Calu3 (cell line): Measurements from ENCODE around the gene CLCNKA. TPM values are rescaled to one million over a fixed set of nuclear protein-coding genes. Genes with fewer than 3 reads are reported as not detected.
"Not testable (repeated sequence)": the region's sequence is repeated elsewhere in the genome, so short reads cannot be mapped to it uniquely, and the experiment has no call there.

ENCODE experiments used
- BruUV-seq: library from RNA; stranded (reverse); fragments of 400-500 nt; replicated peaks from 2 replicates; lab custom pipeline; 2021; lab: Mats Ljungman, UMichigan
- CTCF ChIA-PET: fragments of 300-600 bp; sonication (Branson Sonifier 250); formaldehyde crosslinking; loops from one replicate; lab custom pipeline; 2022; ENCODE audit warnings: antibody characterized with exemption; lab: Charles Lee
- DNase-seq: peaks from one replicate; pipeline ENCODE4 v3.0.0; 2022
- H3K27ac Mint-ChIP-seq: one replicate; pipeline ENCODE4 v1.8.0; 2022; ENCODE audit warnings: mixed read lengths; ENCODE audit not compliant: unreplicated experiment
- H3K27me3 Mint-ChIP-seq: one replicate; pipeline ENCODE4 v1.8.0; 2022; ENCODE audit warnings: mixed read lengths; ENCODE audit not compliant: unreplicated experiment
- H3K36me3 Mint-ChIP-seq: one replicate; pipeline ENCODE4 v1.8.0; 2022; ENCODE audit warnings: mild to moderate bottlenecking, moderate library complexity, mixed read lengths; ENCODE audit not compliant: insufficient read depth, unreplicated experiment
- H3K4me1 Mint-ChIP-seq: one replicate; pipeline ENCODE4 v1.8.0; 2022; ENCODE audit warnings: mild to moderate bottlenecking, low read depth, mixed read lengths; ENCODE audit not compliant: unreplicated experiment
- H3K4me3 Mint-ChIP-seq: one replicate; pipeline ENCODE4 v1.8.0; 2022; ENCODE audit warnings: mild to moderate bottlenecking, low read depth, moderate library complexity, mixed read lengths; ENCODE audit not compliant: unreplicated experiment
- H3K9me3 Mint-ChIP-seq: one replicate; pipeline ENCODE4 v1.8.0; 2022; ENCODE audit warnings: low read depth, mixed read lengths; ENCODE audit not compliant: unreplicated experiment
- intact Hi-C: fragments of 100-400 bp; cut with micrococcal nuclease; formaldehyde crosslinking; loops from one replicate; pipeline ENCODE4 v1.10.0; 2022; ENCODE audit not compliant: unreplicated experiment
- total RNA-seq: library from RNA; stranded (reverse); gene quantifications from 2 replicates; pipeline ENCODE4 v1.2.3, GENCODE V29; 2022
- TF ChIP-seq, protein P1 (sequence below): fragments of 200-600 bp; IDR thresholded peaks from one replicate; pipeline ENCODE4 v1.8.0; 2022; ENCODE audit warnings: antibody characterized with exemption; ENCODE audit not compliant: unreplicated experiment

The CLCNKA gene
- total RNA-seq, 1 experiment from 2014 or later: not detected

DNA sequence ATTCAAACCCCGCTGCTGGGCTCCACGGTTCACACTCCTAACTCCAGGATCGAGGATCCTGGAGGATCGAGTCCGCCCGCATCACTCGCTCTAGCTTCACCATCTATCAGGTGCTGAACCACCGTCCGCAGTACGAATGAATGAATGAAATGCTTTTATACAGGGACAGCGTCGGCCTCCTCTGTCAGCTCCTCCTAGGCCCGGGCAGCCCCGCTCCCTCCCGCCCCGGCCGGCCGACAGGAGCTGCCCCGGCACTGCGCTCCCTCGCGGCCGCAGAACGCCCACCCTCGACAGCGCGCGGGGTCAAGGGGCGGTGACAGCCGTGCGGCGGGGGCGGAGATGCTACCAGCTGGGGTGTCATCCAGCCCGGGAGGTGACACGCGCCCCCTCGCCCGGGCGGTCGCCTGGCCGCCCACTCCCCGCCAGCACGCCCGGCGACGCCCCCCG, 46.5 kb upstream of the CLCNKA start:
- TF ChIP-seq, protein P1, sequence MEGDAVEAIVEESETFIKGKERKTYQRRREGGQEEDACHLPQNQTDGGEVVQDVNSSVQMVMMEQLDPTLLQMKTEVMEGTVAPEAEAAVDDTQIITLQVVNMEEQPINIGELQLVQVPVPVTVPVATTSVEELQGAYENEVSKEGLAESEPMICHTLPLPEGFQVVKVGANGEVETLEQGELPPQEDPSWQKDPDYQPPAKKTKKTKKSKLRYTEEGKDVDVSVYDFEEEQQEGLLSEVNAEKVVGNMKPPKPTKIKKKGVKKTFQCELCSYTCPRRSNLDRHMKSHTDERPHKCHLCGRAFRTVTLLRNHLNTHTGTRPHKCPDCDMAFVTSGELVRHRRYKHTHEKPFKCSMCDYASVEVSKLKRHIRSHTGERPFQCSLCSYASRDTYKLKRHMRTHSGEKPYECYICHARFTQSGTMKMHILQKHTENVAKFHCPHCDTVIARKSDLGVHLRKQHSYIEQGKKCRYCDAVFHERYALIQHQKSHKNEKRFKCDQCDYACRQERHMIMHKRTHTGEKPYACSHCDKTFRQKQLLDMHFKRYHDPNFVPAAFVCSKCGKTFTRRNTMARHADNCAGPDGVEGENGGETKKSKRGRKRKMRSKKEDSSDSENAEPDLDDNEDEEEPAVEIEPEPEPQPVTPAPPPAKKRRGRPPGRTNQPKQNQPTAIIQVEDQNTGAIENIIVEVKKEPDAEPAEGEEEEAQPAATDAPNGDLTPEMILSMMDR: no peak
- intact Hi-C loops: no loop called here
- Mint-ChIP-seq H3K9me3 (peaks cover 2% of the 10 kb centered on the region), H3K36me3 (peaks cover 21% of the 10 kb centered on the region), H3K27me3 (no peaks in the 10 kb centered on the region), H3K4me1 (peaks cover 17% of the 10 kb centered on the region), H3K27ac (peak overlapping the region; percentile 60), H3K4me3 (peak overlapping the region; percentile 72)
- no TSS peak for BruUV-seq
- CTCF ChIA-PET: interaction anchor here (0.7 kb wide), 1 partner anchor 128 kb away, joined by 4 read pairs; the partner anchor contains the start of gene SPEN
- peak; percentile 35 for DNase-seq

DNA sequence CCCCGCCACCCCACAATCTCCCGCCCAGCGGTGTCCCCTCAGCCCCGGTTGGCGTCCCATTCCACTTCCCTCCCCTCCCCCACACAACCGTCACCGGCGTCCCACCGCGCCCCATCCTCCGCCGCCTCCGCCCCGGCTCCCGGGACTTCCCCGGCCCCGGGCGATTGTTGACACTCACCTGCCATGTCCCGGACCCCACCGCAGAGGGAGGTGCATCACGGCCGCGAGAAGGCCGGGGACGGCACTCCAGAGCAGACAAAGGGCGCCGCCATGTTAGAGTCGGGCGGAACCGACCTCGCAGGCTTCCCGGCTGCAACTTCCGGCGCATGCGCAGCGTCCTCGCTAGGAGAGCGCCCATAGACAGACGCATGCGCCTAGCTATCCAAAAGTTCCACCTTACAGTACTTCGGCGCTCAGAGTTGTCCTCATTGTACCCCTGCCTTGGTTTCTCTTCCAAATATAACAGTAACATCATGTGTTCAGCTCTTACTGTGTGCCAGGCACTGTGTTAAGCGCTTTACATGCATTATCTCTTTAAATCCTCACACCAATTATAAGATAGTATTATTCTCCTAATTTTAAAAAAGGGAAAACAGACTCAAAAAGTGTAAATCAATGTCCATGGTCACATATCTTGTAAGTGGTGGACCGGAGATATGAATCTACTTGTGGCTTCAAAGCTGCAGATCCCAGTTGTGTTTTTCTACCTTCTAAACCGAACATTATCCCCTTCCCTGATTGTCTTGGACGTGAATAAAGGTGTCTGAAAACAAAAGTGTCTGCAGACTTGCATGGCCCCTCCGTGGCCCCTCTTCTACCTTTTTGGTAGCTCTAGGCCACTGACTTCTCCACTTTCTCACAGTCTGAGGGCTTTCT, 45.8 kb upstream of the CLCNKA start, which contains the start of gene ZBTB17:
TSS of gene ZBTB17 (minus strand) at position 297 of the 876 bp plus-strand sequence. CDS start 27,606 bp downstream, outside the sequence.
- intact Hi-C loops: no loop called here
- Mint-ChIP-seq H3K4me1 (peaks cover 17% of the 10 kb centered on the region), H3K9me3 (peaks cover 2% of the 10 kb centered on the region), H3K27me3 (no peaks in the 10 kb centered on the region), H3K27ac (peak within 1 kb of the TSS; percentile 60), H3K36me3 (peaks cover 17% of the 10 kb centered on the region), H3K4me3 (peak within 1 kb of the TSS; percentile 72)
- CTCF ChIA-PET: interaction anchor here (0.8 to 1.3 kb wide), 2 partner anchors 10 to 26 kb away, joined by 3 to 6 read pairs; no protein-coding TSS in a partner anchor
- BruUV-seq: no TSS peak
- TF ChIP-seq, protein P1: no peak
- DNase-seq: peak; percentile 87

DNA sequence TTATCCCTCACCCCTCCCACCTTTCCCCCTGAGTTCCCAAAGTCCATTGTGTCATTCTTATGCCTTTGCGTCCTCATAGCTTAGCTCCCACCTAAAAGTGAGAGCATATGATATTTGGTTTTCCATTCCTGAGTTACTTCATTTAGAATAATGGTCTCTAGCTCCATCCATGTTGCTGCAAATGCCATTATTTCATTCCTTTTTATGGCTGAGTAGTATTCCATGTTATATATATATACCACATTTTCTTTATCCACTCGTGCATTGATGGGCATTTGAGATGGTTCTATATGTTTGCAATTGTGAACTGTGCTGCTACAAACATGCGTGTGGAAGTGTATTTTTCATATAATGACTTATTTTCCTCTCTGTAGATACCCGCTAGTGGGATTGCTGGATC, 43.9 kb upstream of the CLCNKA start:
- H3K4me3 Mint-ChIP-seq: not testable (repeated sequence)

DNA sequence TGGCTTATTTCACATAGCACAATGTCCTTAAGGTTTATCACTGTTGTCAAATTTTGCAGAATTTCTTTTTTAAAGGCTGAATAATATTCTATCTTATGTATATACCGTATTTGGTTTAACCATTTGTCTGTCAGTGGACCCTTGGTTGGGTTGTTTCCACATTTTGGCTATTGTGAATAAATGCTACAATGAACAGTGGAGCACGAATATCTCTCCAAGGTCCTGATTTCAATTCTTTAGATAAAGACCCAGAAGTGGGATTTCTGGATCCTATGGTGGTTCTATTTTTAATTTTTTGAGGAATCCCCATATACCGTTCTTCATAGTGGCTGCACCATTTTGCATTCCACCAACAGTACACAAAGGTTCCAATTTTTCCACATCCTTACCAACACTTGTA, 40.2 kb upstream of the CLCNKA start:
- TF ChIP-seq, protein P1: no peak
- intact Hi-C loops: no loop called here
- no peak overlapping the region for H3K27ac Mint-ChIP-seq
- H3K9me3 Mint-ChIP-seq: peaks cover 3% of the 10 kb centered on the region
- peaks cover 3% of the 10 kb centered on the region for H3K4me1 Mint-ChIP-seq
- no peak overlapping the region for H3K4me3 Mint-ChIP-seq
- DNase-seq: no peak
- H3K36me3 Mint-ChIP-seq: peaks cover under 1% of the 10 kb centered on the region
- no TSS peak for BruUV-seq
- CTCF ChIA-PET: interaction anchor here (0.7 kb wide), 1 partner anchor 508 kb away, joined by 3 read pairs; no protein-coding TSS in a partner anchor
- no peaks in the 10 kb centered on the region for H3K27me3 Mint-ChIP-seq

More for the DNA sequence above, 43.9 kb upstream of the CLCNKA start:
- intact Hi-C loops, DNase-seq, H3K27ac Mint-ChIP-seq, H3K9me3 Mint-ChIP-seq, CTCF ChIA-PET, BruUV-seq, H3K27me3 Mint-ChIP-seq: not testable (repeated sequence)
- Mint-ChIP-seq H3K36me3 (peaks cover 17% of the 10 kb centered on the region), H3K4me1 (peaks cover 17% of the 10 kb centered on the region)
